Suprapubic skin (tissue), 4 donors: ENCODE measurements around the gene CCNYL1.
"Not testable (repeated sequence)": the region's sequence is repeated elsewhere in the genome, so short reads cannot be mapped to it uniquely, and the experiment has no call there.

ENCODE experiments used
- CTCF ChIP-seq, 2 donors: fragments of 200-600 bp in 1 of 2; fragments of 450-650 bp in 1 of 2; sonication (generic) in 1 of 2; IDR thresholded peaks; one replicate each; pipeline ENCODE4 v1.5.1; 2016 to 2019; ENCODE audit warnings: antibody characterized with exemption in 2 of 2, mild to moderate bottlenecking in 1 of 2, moderate library complexity in 1 of 2
- EP300 ChIP-seq: sonication (generic); formaldehyde crosslinking; IDR thresholded peaks from one replicate; pipeline ENCODE4 v1.6.1; 2017; ENCODE audit warnings: antibody characterized with exemption
- POLR2A ChIP-seq, 2 donors: fragments of 450-650 bp; IDR thresholded peaks; one replicate each; pipeline ENCODE4 v1.6.1; 2017; ENCODE audit warnings: antibody characterized with exemption in 2 of 2, mild to moderate bottlenecking in 2 of 2, moderate library complexity in 2 of 2
- POLR2AphosphoS5 ChIP-seq, 3 donors: sonication (generic); formaldehyde crosslinking; IDR thresholded peaks; one replicate each; pipeline ENCODE4 v1.6.1; 2017; ENCODE audit warnings: antibody characterized with exemption in 3 of 3

- not testable (repeated sequence) for TF ChIP-seq CTCF (IDR thresholded peaks at IDR 0.05); POLR2AphosphoS5 (IDR thresholded peaks at IDR 0.05); POLR2A (IDR thresholded peaks at IDR 0.05); EP300
Observed at GRCh38 chr2:207690845-207691461, 20.5 kb upstream of the CCNYL1 start.
